Breast epithelium (tissue), 3 donors: Measurements from ENCODE around the gene DUSP22.

Source experiments
- CTCF ChIP-seq, 3 donors: fragments of 450-650 bp; IDR thresholded peaks; one replicate each; pipeline ENCODE4 v1.5.1; 2016 to 2017; ENCODE audit warnings: antibody characterized with exemption in 3 of 3, mild to moderate bottlenecking in 3 of 3, moderate library complexity in 3 of 3
- POLR2AphosphoS5 ChIP-seq, 3 donors: sonication (generic); formaldehyde crosslinking; IDR thresholded peaks; one replicate each; pipeline ENCODE4 v1.6.1; 2017; ENCODE audit warnings: antibody characterized with exemption in 3 of 3

DNA sequence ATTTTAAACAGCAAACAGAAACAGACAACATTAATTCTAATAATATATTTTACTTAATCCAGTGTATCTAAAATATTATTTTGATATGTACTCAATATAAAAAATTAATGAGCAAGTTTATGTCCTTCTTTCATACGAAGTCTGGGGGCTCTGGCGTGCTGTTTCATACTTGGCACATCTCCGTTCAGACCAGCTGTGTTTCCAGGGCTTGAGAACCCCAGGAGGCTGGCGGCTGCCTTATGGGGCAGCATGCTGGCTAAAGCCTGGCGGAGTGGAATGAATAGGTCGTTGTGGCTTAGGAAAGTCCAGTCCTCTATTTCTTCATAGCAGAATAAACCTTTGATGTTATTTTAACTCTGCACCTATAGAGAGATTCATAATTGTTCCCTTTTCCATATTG, 43.3 kb downstream of the DUSP22 start:
- TF ChIP-seq CTCF (IDR thresholded peaks at IDR 0.05) (no peak), POLR2AphosphoS5 (IDR thresholded peaks at IDR 0.05) (no peak)
